HG03045 (cell line): ENCODE data around the gene COL6A1.
"Not testable (repeated sequence)": the region's sequence is repeated elsewhere in the genome, so short reads cannot be mapped to it uniquely, and the experiment has no call there.

Experiments used
- ATAC-seq: cut with Tn5 transposase; IDR thresholded peaks from one replicate; pipeline ENCODE4 v1.9.1; 2021; ENCODE audit warnings: mild to moderate bottlenecking, moderate library complexity; ENCODE audit not compliant: unreplicated experiment

Gene COL6A1

DNA sequence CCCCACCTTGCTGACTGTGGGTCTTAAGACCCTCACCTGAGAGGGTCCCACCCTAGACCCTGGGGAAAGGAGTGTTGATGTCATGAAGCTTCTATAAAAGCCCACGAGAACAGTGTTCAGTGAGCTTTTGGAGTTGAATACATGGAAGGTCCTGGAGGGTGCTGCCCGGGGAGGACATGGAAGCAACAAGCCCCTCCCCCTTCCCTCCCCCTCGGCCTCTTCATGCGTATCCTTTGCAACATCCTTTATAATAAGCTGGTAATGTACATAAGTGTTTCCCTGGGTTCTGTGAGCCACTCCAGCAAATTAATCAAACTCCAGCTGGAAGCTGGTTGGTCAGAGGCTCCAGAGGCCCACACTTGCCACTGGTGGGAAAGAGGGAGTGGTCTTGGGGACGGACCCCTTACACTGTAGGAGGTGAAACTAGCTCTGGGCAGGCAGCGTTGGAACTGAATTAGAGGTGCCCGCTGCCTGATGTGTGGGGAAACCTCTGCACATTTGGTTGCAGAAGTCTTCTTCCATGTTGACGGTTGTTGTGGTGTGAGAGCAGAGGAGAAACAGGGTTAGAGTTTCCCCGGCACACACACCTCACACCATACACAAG lies 14.7 kb upstream of the COL6A1 start:
- no peak for ATAC-seq

DNA sequence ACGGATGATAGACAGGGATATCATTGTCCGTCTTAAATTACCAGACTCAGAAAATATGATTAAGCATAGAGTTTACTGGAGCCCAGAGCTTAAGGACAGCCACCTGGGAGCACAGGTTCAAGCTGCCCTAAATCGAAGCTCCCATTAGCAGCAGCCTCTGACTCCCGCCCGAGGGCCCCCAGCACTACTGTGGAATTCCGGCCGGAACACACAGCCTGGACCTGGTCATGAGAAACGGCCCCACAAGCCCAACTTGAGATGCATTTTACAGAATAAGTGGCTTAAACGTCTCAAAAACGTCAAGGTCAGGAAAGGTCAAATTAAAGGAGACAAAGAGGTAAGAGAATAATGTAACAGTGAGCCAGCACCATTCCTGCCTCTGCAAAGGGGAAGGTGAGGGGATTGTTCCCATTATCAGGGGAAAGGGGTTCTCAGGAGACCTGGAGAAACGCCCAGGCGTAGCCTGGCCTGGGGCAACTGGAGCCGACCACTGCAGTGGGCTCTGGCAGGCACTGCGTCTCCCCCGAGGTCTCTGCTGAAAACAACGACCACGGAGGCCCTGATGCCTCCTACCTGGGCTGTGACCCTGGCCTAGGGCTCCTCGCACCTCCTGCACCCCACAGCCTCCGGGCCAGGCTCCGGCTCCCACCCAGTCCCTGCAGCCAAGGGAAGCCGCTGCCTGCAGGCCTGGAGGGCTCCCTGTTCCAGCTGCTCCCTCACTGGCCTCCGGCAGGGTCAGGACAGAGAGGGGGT lies 11.5 kb upstream of the COL6A1 start:
- no peak for ATAC-seq

DNA sequence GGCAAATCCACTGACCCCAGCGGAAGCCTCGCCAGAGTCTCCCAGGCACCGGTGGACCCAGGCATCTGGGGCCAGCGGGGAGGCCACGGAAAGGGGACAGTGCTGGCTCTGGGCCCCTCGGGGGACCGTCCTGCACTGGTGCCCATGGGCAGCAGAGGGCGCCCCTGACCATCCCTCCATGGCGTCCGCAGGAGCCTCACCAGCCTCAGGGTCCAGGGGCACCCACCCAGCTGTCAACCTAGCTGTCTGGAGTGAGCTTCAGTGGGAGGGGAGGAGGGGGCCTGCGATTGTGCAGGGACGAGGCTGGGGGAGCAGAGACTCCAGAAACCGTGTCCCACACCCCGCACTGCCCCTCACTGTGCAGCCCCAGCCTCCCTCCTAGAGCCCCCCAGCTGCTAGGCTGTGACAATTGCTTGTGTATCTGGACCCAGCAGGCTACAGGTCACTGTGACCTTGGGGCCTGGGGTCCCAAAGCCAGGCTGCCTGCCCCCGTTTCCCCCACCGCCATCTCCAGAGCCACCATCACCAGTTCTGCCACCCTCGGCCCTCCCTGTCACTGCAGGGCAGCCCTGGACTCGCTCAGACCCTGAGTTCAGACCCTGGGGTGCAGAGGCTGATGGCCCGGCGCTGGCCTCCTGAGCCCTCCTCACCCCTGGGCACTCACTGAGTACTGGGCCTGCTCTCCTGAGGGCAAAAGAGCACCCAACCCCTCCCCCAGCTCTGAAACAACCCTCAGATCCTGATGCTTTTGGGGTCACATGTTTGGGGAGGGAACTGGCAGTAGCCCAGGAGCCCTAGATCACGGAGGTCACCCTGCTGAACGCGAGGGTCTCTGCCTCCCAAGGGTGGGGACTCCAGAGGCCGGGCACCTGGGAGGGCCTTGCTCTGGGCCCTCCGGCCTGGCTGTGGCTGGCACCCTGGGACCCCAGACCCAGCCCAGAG lies 10.6 kb upstream of the COL6A1 start:
- ATAC-seq: no peak

DNA sequence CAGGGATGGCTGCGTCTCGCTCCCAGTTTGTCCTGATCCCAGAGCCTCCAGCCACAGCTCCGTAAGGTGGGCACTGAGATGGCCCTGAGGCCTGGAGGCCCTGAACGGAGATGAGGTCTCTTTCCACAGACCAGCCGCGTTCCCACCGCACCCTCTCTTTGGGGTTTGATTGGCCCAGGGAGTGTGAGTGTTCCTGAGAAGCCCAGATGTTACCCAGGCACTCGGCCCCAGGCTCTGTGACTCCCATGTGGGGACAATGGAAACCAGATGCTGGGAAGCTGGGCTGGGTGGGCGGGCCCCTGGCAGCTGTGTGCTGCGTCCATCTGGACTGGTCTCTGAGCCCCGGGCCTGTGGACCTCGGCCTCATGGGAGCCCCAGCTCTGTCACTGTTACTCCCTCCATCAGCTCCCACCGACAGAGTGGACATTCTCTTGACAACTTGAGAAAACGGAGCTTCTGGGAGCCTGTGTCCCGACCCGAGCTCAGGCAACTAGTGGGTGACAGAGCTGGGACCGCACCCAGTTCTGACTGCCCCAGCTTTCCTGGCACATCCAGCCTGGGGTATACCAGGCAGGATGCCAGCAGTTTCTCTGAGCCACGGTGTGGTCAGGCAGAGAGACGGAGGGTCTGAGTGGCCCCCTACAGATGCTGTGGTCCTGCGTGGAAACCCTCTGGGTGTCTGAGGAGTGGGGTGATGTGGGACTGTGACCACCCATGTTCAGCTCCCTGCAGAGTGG lies 9.8 kb upstream of the COL6A1 start:
- no peak for ATAC-seq

GRCh38 chr21:45972353-45972715 lies 9.2 kb upstream of the COL6A1 start:
- no peak for ATAC-seq

DNA sequence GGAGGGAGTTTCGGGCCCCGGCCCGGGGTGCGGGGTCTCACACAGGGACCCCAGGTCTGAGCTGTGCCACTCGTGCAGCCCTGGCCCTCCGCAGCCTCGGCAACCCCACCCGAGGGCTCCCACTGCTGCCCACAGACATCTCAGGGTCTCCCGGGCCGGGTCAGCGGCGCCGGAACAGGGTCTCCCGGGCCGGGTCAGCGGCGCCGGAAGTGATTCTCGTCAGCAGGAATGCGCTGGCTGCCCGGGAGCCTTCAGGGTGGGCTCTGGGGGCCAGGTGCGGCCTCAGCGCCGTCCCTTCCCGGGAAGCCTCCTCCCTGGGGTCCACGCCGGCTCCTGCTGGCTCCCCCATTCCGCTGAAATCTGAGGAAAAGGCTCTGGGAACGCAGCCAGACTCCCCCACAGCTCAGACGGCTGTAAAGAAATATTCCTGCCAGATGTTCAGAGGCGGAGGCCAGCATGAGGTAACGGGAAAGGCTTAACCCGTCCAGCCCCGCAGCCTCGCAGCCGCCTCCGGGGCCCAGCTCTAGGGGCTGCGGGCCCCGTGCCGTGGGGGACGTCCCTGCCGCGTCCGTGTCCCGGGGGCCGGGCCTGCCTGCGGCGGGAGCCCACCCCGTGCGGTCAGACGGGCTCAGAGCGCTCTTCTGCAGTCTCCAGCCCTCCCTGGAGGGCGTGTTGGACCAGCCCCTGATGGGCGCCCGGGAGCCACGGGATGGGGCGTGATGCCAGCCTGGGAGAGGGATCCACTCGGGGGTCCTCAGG lies 8.7 kb upstream of the COL6A1 start:
- ATAC-seq: no peak

DNA sequence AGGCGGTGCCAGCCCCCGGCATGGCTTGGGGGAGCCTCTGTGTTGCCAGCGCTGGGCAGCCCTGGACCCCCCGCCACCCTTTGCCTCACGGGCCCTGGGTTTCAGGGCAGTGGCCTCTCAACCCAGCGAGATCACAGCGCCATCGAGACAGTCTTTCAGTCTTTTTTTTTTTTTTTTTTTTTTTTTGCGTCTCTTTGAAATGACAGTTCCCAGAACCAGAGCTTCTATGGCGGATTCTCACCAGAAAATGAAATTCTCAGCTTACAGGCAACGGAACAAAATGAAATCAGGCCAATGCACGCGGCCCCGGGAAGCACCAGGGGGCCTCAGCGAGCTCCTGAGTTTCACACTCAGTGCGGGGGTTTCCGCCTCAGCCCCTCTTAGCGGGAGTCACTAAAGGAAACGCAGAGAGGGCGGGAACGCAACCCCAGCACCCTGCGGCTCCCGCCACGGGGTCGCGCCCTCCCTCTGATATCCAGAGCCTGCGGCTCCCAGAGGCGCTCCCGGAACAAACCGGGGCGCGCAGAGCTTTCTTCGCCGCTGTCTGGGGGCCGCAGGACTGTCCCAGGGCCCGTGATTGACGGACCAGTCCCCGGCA lies 8.0 kb upstream of the COL6A1 start:
- ATAC-seq: no peak

GRCh38 chr21:45974073-45975019 lies 7.2 kb upstream of the COL6A1 start:
- ATAC-seq: no peak

DNA sequence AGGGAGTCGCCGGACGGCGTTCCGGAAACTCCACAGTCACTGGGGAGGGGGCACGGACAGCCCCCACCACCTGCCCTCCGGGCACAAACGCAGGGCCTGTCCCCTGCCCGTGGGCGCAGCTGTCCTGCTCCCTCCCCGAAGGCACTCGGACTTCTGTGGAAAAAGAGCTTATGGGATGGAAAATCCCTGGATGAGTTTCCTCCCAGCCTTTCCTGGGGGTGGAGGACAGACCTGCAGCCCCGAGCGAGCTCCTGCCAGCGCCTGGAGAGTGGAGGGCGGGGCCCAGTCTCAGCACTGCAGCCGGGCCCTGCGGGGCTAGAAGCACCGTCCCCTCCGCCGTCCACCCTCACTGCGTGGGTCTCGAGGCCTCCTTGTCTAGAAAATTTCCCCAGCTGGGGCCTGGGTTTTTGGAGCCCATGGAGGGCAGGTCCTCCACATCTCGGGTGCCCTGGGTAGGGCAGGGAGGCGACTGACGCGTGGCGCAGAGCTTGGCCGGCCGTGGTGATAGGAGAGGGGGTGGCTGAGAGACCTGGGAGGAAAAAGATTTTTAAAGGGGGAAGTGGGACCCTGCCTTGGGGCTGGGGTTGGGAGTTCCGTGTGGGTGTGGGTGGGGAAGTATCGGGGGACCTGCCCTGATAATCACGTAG lies 6.4 kb upstream of the COL6A1 start:
- no peak for ATAC-seq

GRCh38 chr21:45975667-45976409 lies 5.7 kb upstream of the COL6A1 start:
- ATAC-seq: not testable (repeated sequence)

DNA sequence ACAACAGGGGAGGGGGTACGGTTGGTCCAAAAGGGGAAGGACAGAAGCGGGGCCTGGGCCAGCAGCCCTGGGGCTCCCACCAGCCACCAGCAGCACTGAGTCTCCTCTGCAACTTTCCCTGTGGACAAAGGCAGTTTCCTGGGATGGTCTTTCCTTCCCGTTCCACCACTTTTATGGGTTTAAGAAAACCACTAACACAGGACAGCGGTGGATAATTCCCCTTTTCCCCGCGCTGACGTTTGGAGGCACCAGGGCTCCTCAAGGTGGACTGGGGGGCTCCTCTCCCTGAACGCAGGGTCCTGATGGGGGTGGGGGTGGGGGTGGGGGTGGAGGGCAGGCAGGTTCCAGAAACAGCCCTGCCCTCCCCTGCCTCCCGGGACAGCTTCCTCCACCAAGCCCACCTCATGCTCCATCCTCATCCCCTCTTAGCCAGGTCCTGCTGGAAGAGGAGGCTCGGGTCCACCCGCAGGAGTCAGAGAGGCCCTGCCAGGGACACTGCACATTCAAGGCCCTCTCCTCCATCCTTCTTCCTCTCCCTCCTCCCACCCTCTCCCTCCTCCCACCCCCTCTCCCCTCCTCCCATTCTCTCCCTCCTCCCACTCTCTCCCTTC lies 4.8 kb upstream of the COL6A1 start:
- ATAC-seq: no peak

GRCh38 chr21:45977396-45977795 lies 4.2 kb upstream of the COL6A1 start:
- ATAC-seq: no peak

- ATAC-seq: no peak
Observed at GRCh38 chr21:45979141-45979631, 2.4 kb upstream of the COL6A1 start.

GRCh38 chr21:45979651-45980050 lies 1.9 kb upstream of the COL6A1 start:
- ATAC-seq: no peak

- ATAC-seq: no peak
Observed at GRCh38 chr21:45980271-45980670, 1.3 kb upstream of the COL6A1 start.

GRCh38 chr21:45980697-45981096 lies 873 bp upstream of the COL6A1 start:
- ATAC-seq: no peak
